SK-N-SH (cell line): ENCODE measurements around the gene SCAMP2. TPM values are rescaled to one million over a fixed set of nuclear protein-coding genes. Genes with fewer than 3 reads are reported as not detected.

Source experiments
- CTCF ChIA-PET: fragments of 300-600, 350-600 bp; formaldehyde crosslinking; extraction: SDS; loops from one replicate; lab custom pipeline; 2021; lab: Yijun Ruan, JAX
- POLR2A ChIA-PET: fragments of 350-600 bp; sonication (Branson Sonifier 250); formaldehyde crosslinking; extraction: SDS; loops from one replicate; lab custom pipeline; 2020; ENCODE audit warnings: antibody characterized with exemption, inconsistent platforms; lab: Yijun Ruan, JAX
- DNase-seq: peaks from one replicate; pipeline ENCODE4 v3.0.0; 2012
- H2AFZ ChIP-seq: fragments of 200-600 bp; sonication (generic); 2 replicates; pipeline ENCODE4 v1.8.1; 2016; ENCODE audit warnings: antibody characterized with exemption, mild to moderate bottlenecking, low read depth
- H3F3A ChIP-seq: fragments of 200-600 bp; sonication (generic); replicated peaks from 2 replicates; pipeline ENCODE3; 2016; ENCODE audit warnings: antibody characterized with exemption, mild to moderate bottlenecking; ENCODE audit not compliant: insufficient read depth
- H3K27ac ChIP-seq, 2 experiments: fragments of 200-500 bp in 1 of 2; fragments of 200-600 bp in 1 of 2; sonication (Bioruptor generic) in 1 of 2; sonication (generic), shearing (Covaris generic) in 1 of 2; 2 replicates each; pipeline versions ENCODE4 v1.5.1 to v1.6.1; 2014 to 2016; ENCODE audit warnings: low read depth in 2 of 2, inconsistent platforms in 1 of 2, low read length in 1 of 2, mild to moderate bottlenecking in 1 of 2, mixed read lengths in 1 of 2
- H3K27me3 ChIP-seq: fragments of 200-600 bp; sonication (generic), shearing (Covaris generic); 2 replicates; pipeline ENCODE4 v1.6.1; 2016; ENCODE audit warnings: mixed run types; ENCODE audit not compliant: insufficient read depth
- H3K36me3 ChIP-seq, 2 experiments: fragments of 200-500 bp in 1 of 2; fragments of 200-600 bp in 1 of 2; sonication (Bioruptor generic) in 1 of 2; sonication (generic) in 1 of 2; replicated peaks in 1 of 2; 2 replicates each; pipeline versions ENCODE3 to v1.5.1; 2014 to 2016; ENCODE audit warnings: low read length in 1 of 2, mild to moderate bottlenecking in 1 of 2; ENCODE audit not compliant: insufficient read depth in 2 of 2, control insufficient read depth in 1 of 2
- H3K4me1 ChIP-seq, 2 experiments: fragments of 200-500 bp in 1 of 2; fragments of 200-600 bp in 1 of 2; sonication (Bioruptor generic) in 1 of 2; sonication (generic), shearing (Covaris generic) in 1 of 2; 2 replicates each; pipeline versions ENCODE4 v1.5.1 to v1.6.1; 2014 to 2016; ENCODE audit warnings: low read depth in 1 of 2, low read length in 1 of 2, mixed run types in 1 of 2; ENCODE audit not compliant: insufficient read depth in 2 of 2, control insufficient read depth in 1 of 2
- H3K4me2 ChIP-seq: fragments of 200-600 bp; sonication (generic), shearing (Covaris generic); 2 replicates; pipeline ENCODE4 v1.6.1; 2017; ENCODE audit warnings: mixed run types
- H3K4me3 ChIP-seq, 2 experiments: fragments of 200-500 bp in 1 of 2; fragments of 200-600 bp in 1 of 2; sonication (Bioruptor generic) in 1 of 2; sonication (generic), shearing (Covaris generic) in 1 of 2; 2 replicates each; pipeline versions ENCODE4 v1.5.1 to v1.8.1; 2014 to 2016; ENCODE audit warnings: low read depth in 2 of 2, inconsistent platforms in 1 of 2, low read length in 1 of 2, mild to moderate bottlenecking in 1 of 2, mixed read lengths in 1 of 2, moderate library complexity in 1 of 2
- H3K79me2 ChIP-seq: fragments of 200-600 bp; sonication (generic); 2 replicates; pipeline ENCODE4 v1.8.1; 2017; ENCODE audit warnings: mild to moderate bottlenecking; ENCODE audit not compliant: insufficient read depth
- H3K9ac ChIP-seq: fragments of 200-600 bp; sonication (generic); 2 replicates; pipeline ENCODE4 v1.6.1; 2017; ENCODE audit warnings: mixed run types
- H3K9me2 ChIP-seq: fragments of 200-600 bp; sonication (generic); 2 replicates; pipeline ENCODE4 v1.6.1; 2017; ENCODE audit warnings: mixed run types
- H3K9me3 ChIP-seq: fragments of 200-600 bp; sonication (generic); 2 replicates; pipeline ENCODE4 v1.6.1; 2017; ENCODE audit warnings: mixed run types, mild to moderate bottlenecking, moderate library complexity
- H4K20me1 ChIP-seq: fragments of 200-600 bp; sonication (generic); 2 replicates; pipeline ENCODE4 v1.6.1; 2017; ENCODE audit warnings: mild to moderate bottlenecking, mixed run types; ENCODE audit not compliant: insufficient read depth
- CHD2 ChIP-seq: fragments of 150-350 bp; IDR thresholded peaks from 2 replicates; pipeline ENCODE4 v1.6.1; 2018; ENCODE audit warnings: low read length; ENCODE audit not compliant: partially characterized antibody
- EZH2phosphoT487 ChIP-seq: fragments of 200-600 bp; sonication (generic); IDR thresholded peaks from 2 replicates; pipeline ENCODE4 v1.6.1; 2017; ENCODE audit warnings: low read depth, mixed run types, mild to moderate bottlenecking, antibody characterized with exemption, moderate library complexity, borderline replicate concordance
- FOSL2 ChIP-seq: IDR thresholded peaks from 2 replicates; pipeline ENCODE4 v1.4.0; 2012; ENCODE audit warnings: low read depth, mild to moderate bottlenecking, moderate library complexity, borderline replicate concordance
- IRF3 ChIP-seq: fragments of 150-350 bp; IDR thresholded peaks from 2 replicates; pipeline ENCODE4 v1.6.1; 2016; ENCODE audit warnings: mild to moderate bottlenecking, low read depth, low read length
- JUND ChIP-seq: IDR thresholded peaks from 2 replicates; pipeline ENCODE4 v1.4.0; 2012
- MAX ChIP-seq: IDR thresholded peaks from 2 replicates; pipeline ENCODE4 v1.4.0; 2012; ENCODE audit warnings: low read depth
- MEF2A ChIP-seq: IDR thresholded peaks from 2 replicates; pipeline ENCODE4 v1.4.0; 2012; ENCODE audit warnings: low read depth, borderline replicate concordance
- NFIC ChIP-seq: IDR thresholded peaks from 2 replicates; pipeline ENCODE4 v1.4.0; 2012; ENCODE audit warnings: borderline replicate concordance
- POLR2AphosphoS5 ChIP-seq: IDR thresholded peaks from 2 replicates; pipeline ENCODE4 v1.6.1; 2012; ENCODE audit warnings: low read depth, low read length
- RCOR1 ChIP-seq: fragments of 150-350 bp; IDR thresholded peaks from 2 replicates; pipeline ENCODE4 v1.6.1; 2017; ENCODE audit warnings: antibody characterized with exemption, low read length
- SIN3A ChIP-seq: IDR thresholded peaks from 2 replicates; pipeline ENCODE4 v1.6.1; 2012; ENCODE audit warnings: low read depth, mild to moderate bottlenecking, low read length, moderate library complexity, borderline replicate concordance
- SMC3 ChIP-seq: IDR thresholded peaks from 2 replicates; pipeline ENCODE4 v1.6.1; 2012; ENCODE audit warnings: low read depth, low read length, improper control_type of control experiment
- TAF1 ChIP-seq: IDR thresholded peaks from 2 replicates; pipeline ENCODE4 v1.6.1; 2012; ENCODE audit warnings: low read depth, mild to moderate bottlenecking, low read length, moderate library complexity, borderline replicate concordance
- TCF12 ChIP-seq: IDR thresholded peaks from 2 replicates; pipeline ENCODE4 v1.4.0; 2012
- TEAD4 ChIP-seq: IDR thresholded peaks from 2 replicates; pipeline ENCODE4 v1.4.0; 2012; ENCODE audit warnings: mild to moderate bottlenecking, borderline replicate concordance; ENCODE audit not compliant: insufficient read depth
- USF1 ChIP-seq: IDR thresholded peaks from 2 replicates; pipeline ENCODE4 v1.4.0; 2012; ENCODE audit warnings: low read depth, borderline replicate concordance
- USF2 ChIP-seq: fragments of 150-350 bp; IDR thresholded peaks from 2 replicates; pipeline ENCODE4 v1.6.1; 2017; ENCODE audit warnings: antibody characterized with exemption, low read length, low read depth, borderline replicate concordance
- WGBS: methylation state at CpG from one replicate; pipeline ENCODE4 v1.1.6; 2017; ENCODE audit warnings: low lambda C conversion rate; 5-methylcytosine and 5-hydroxymethylcytosine counted together
- polyA plus RNA-seq, 3 experiments: library from polyadenylated mRNA; depleted of rRNA; stranded (reverse); fragments of >200 nt; gene quantifications; 2 replicates each; pipeline ENCODE4 v1.2.3, GENCODE V29; 2012

Gene SCAMP2
- polyA plus RNA-seq, 1 of the 3 experiments (the other 2 are of a cell fraction): 88.1 TPM

- TF ChIP-seq IRF3: no peak
- no peak for TF ChIP-seq CHD2
- no peak for TF ChIP-seq TCF12
Observed at GRCh38 chr15:74913041-74913440, 39.9 kb upstream of the SCAMP2 start (continued).

GRCh38 chr15:74908635-74909034 is 35.5 kb upstream of the SCAMP2 start:
- no peaks in the 10 kb centered on the region for H3K9me3 ChIP-seq
- peaks cover 15 to 16% of the 10 kb centered on the region in 2 experiments for H3K36me3 ChIP-seq
- POLR2A ChIA-PET: no interaction called here
- H3K4me3 ChIP-seq: no peak overlapping the region
- H3F3A ChIP-seq: peaks cover 4% of the 10 kb centered on the region
- no peaks in the 10 kb centered on the region for H3K27me3 ChIP-seq
- CTCF ChIA-PET: interaction anchor here (1.6 kb wide), 1 partner anchor 9 kb away, joined by 3 read pairs; no protein-coding TSS in a partner anchor
- H3K4me2 ChIP-seq: no peak overlapping the region
- no peak overlapping the region for H3K9ac ChIP-seq
- no peaks in the 10 kb centered on the region for H4K20me1 ChIP-seq
- peaks cover 0 to 18% of the 10 kb centered on the region in 2 experiments; a peak in 3 of 4 replicates for H3K4me1 ChIP-seq
- WGBS: 100% methylated on average over 1 of the region's 4 CpGs
- H2AFZ ChIP-seq: no peak overlapping the region
- DNase-seq: no peak
- TF ChIP-seq POLR2AphosphoS5: no peak
- no peak for TF ChIP-seq JUND
- no peak for TF ChIP-seq FOSL2
- no peak for TF ChIP-seq TAF1
- TF ChIP-seq TCF12: no peak
- TF ChIP-seq SIN3A: no peak
- TF ChIP-seq IRF3: no peak
- no peak for TF ChIP-seq EZH2phosphoT487
- no peak for TF ChIP-seq TEAD4
- TF ChIP-seq MEF2A: no peak
- TF ChIP-seq USF2: no peak
- no peak for TF ChIP-seq SMC3
- TF ChIP-seq USF1: no peak
- TF ChIP-seq RCOR1: no peak
- TF ChIP-seq MAX: no peak
- TF ChIP-seq NFIC: no peak
- peaks cover 24% of the 10 kb centered on the region for H3K79me2 ChIP-seq
- H3K9me2 ChIP-seq: no peaks in the 10 kb centered on the region
- no peak overlapping the region for H3K27ac ChIP-seq
